ENCODE results near the gene MAP4K3. TPM values are rescaled to one million over a fixed set of nuclear protein-coding genes. Genes with fewer than 3 reads are reported as not detected.

The MAP4K3 gene
- total and polyA plus RNA-seq, 10 of the 15 experiments (the other 5 are each of a cell fraction or from before 2014, with no cell fraction given) = 0.04 to 0.95 (median 0.21) TPM; not detected in 1

DNA sequence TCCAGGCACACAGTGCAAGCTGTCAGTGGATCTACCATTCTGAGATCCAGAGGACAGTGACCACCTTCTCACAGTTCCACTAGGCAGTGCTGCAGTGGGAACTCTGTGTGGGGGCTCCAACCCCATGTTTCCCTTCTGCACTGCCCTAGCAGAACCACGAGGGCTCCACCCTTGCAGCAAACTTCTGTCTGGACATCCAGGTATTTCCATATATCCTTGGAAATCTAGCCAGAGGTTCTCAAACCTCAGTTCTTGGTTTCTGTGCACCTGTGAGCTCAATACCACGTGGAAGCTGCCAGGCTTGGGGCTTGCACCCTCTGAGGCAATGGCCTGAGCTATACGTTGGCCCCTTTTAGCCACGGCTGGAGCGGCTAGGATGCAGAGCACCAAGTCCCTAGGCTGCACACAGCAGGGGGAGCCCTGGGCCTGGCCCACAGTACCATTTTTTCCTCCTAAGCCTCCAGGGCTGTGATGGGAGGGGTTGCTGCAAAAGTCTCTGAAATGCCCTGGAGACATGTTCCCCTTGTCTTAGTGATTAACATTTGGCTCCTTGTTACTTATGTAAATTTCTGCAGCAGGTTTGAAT lies 77.5 kb downstream of the MAP4K3 start:
- Histone ChIP-seq H3K36me3 (ENCODE audit: control insufficient read depth in 2 of 2, insufficient read depth in 2 of 2, low read length in 1 of 2) (no peaks in the 10 kb centered on the region), H3K4me2 (ENCODE audit: control insufficient read depth, insufficient read depth) (no peak overlapping the region), H3K27me3 (replicated peaks in 1 of 2; ENCODE audit: control insufficient read depth in 2 of 2, insufficient read depth in 2 of 2, low read length in 1 of 2) (no peaks in the 10 kb centered on the region), H4K20me1 (ENCODE audit: control insufficient read depth, insufficient read depth) (no peaks in the 10 kb centered on the region), H3K4me3 (no peak overlapping the region), H3K9me3 (replicated peaks; ENCODE audit: control insufficient read depth, insufficient read depth, low read length) (peaks cover 13% of the 10 kb centered on the region), H2AFZ (ENCODE audit: control insufficient read depth, low read depth, low read length) (no peak overlapping the region), H3K9ac (ENCODE audit: control insufficient read depth, insufficient read depth, low read length) (no peak overlapping the region), H3K4me1 (ENCODE audit: control insufficient read depth, insufficient read depth, low read length) (no peaks in the 10 kb centered on the region), H3K79me2 (ENCODE audit: control insufficient read depth, insufficient read depth, low read length) (no peaks in the 10 kb centered on the region), H3K27ac (ENCODE audit: control insufficient read depth, insufficient read depth) (no peak overlapping the region)
- ChIA-PET RAD21 (ENCODE audit: unreplicated experiment) (interaction anchor here (0.6 kb wide), 1 partner anchor 23 kb away, joined by 4 read pairs; no protein-coding TSS in a partner anchor), CTCF (no interaction called here), POLR2A (no interaction called here), SMC1A (ENCODE audit: uncharacterized antibody, unreplicated experiment) (no interaction called here)
- no peak for ATAC-seq
- no peak for TF ChIP-seq ZSCAN29 (IDR thresholded peaks at IDR 0.05)
- peak; percentile 94; the same call in 1 of the 2 replicates for TF ChIP-seq CBX5 (IDR thresholded peaks at IDR 0.05; ENCODE audit: low read depth)
- BruUV-seq (replicated peaks) = no TSS peak
- WGBS (ENCODE audit: insufficient coverage, insufficient replicate concordance, low lambda C conversion rate, missing lambda C conversion rate) = 42% methylated on average over 5 of the region's 5 CpGs
- intact Hi-C loops (cut with micrococcal nuclease; ENCODE audit: unreplicated experiment) = no loop called here
- no peak for DNase-seq (ENCODE audit: low read depth, low spot score)
- in situ Hi-C loops (cut with MboI) = no loop called here
- FAIRE-seq = no peak

DNA sequence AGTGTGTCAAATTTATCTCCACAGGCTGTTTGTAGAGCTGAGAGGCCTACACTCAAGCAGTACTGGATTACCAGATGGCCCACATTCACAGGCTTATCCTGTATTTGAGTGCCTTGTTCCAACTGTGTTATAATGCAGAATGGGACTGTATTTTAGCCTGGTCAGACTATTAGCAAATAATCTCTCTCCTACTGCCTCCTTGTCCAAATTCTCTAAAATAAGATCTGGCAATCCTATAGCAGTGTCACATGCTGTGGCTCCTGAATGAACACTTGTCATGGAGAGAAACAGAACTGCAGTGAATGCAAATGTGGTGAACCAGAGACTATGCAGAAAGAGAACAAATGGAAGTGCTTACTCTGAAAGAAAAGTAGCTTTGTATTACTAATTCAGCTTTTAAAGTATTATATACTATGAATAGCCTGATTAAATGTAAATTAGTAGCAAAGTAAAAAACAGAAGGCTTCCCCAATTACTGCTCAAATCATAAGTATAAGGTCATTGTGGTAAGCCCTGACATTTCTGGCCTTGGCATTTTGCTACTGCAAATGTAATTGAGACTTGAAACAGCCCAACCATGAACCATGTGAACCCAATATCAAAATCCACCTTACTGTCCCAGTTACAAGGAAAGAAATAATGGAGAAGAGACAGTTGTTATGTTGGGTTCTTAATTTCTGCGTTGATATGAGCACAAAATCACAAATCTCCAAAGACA lies 80.0 kb downstream of the MAP4K3 start:
- RAD21 ChIA-PET (ENCODE audit: unreplicated experiment) = no interaction called here
- WGBS (ENCODE audit: insufficient coverage, insufficient replicate concordance, low lambda C conversion rate, missing lambda C conversion rate) = 55% methylated on average over 1 of the region's 1 CpG
- intact Hi-C loops (cut with micrococcal nuclease; ENCODE audit: unreplicated experiment) = no loop called here
- Histone ChIP-seq H3K4me1 (ENCODE audit: control insufficient read depth, insufficient read depth, low read length) (no peaks in the 10 kb centered on the region), H3K9me3 (replicated peaks; ENCODE audit: control insufficient read depth, insufficient read depth, low read length) (peaks cover 13% of the 10 kb centered on the region), H3K4me3 (no peak overlapping the region), H3K79me2 (ENCODE audit: control insufficient read depth, insufficient read depth, low read length) (no peaks in the 10 kb centered on the region), H3K36me3 (ENCODE audit: control insufficient read depth in 2 of 2, insufficient read depth in 2 of 2, low read length in 1 of 2) (no peaks in the 10 kb centered on the region), H3K27me3 (replicated peaks in 1 of 2; ENCODE audit: control insufficient read depth in 2 of 2, insufficient read depth in 2 of 2, low read length in 1 of 2) (no peaks in the 10 kb centered on the region), H3K4me2 (ENCODE audit: control insufficient read depth, insufficient read depth) (no peak overlapping the region), H3K9ac (ENCODE audit: control insufficient read depth, insufficient read depth, low read length) (no peak overlapping the region), H4K20me1 (ENCODE audit: control insufficient read depth, insufficient read depth) (no peaks in the 10 kb centered on the region), H2AFZ (ENCODE audit: control insufficient read depth, low read depth, low read length) (no peak overlapping the region), H3K27ac (ENCODE audit: control insufficient read depth, insufficient read depth) (no peak overlapping the region)
- FAIRE-seq (no peak), ATAC-seq (no peak), DNase-seq (ENCODE audit: low read depth, low spot score) (no peak)
- CTCF ChIA-PET = no interaction called here
- POLR2A ChIA-PET = no interaction called here
- SMC1A ChIA-PET (ENCODE audit: uncharacterized antibody, unreplicated experiment) = no interaction called here
- in situ Hi-C loops (cut with MboI) = no loop called here
- BruUV-seq (replicated peaks) = no TSS peak
- no peak for TF ChIP-seq JUND (IDR thresholded peaks at IDR 0.05; ENCODE audit: low read depth, low read length)
- no peak for TF ChIP-seq NR2C2 (IDR thresholded peaks at IDR 0.05; ENCODE audit: borderline replicate concordance, control insufficient read depth, insufficient read length, low read depth)
- no peak for TF ChIP-seq SREBF1 (IDR thresholded peaks at IDR 0.05; ENCODE audit: low read length)
- no peak for TF ChIP-seq SIX5 (IDR thresholded peaks at IDR 0.05; ENCODE audit: low read depth, low read length, severe bottlenecking)
- TF ChIP-seq, protein P1, sequence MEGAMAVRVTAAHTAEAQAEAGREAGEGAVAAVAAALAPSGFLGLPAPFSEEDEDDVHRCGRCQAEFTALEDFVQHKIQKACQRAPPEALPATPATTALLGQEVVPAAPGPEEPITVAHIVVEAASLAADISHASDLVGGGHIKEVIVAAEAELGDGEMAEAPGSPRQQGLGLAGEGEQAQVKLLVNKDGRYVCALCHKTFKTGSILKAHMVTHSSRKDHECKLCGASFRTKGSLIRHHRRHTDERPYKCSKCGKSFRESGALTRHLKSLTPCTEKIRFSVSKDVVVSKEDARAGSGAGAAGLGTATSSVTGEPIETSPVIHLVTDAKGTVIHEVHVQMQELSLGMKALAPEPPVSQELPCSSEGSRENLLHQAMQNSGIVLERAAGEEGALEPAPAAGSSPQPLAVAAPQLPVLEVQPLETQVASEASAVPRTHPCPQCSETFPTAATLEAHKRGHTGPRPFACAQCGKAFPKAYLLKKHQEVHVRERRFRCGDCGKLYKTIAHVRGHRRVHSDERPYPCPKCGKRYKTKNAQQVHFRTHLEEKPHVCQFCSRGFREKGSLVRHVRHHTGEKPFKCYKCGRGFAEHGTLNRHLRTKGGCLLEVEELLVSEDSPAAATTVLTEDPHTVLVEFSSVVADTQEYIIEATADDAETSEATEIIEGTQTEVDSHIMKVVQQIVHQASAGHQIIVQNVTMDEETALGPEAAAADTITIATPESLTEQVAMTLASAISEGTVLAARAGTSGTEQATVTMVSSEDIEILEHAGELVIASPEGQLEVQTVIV (IDR thresholded peaks at IDR 0.05; ENCODE audit: borderline replicate concordance, partially characterized antibody) = no peak
- TF ChIP-seq, protein P2, sequence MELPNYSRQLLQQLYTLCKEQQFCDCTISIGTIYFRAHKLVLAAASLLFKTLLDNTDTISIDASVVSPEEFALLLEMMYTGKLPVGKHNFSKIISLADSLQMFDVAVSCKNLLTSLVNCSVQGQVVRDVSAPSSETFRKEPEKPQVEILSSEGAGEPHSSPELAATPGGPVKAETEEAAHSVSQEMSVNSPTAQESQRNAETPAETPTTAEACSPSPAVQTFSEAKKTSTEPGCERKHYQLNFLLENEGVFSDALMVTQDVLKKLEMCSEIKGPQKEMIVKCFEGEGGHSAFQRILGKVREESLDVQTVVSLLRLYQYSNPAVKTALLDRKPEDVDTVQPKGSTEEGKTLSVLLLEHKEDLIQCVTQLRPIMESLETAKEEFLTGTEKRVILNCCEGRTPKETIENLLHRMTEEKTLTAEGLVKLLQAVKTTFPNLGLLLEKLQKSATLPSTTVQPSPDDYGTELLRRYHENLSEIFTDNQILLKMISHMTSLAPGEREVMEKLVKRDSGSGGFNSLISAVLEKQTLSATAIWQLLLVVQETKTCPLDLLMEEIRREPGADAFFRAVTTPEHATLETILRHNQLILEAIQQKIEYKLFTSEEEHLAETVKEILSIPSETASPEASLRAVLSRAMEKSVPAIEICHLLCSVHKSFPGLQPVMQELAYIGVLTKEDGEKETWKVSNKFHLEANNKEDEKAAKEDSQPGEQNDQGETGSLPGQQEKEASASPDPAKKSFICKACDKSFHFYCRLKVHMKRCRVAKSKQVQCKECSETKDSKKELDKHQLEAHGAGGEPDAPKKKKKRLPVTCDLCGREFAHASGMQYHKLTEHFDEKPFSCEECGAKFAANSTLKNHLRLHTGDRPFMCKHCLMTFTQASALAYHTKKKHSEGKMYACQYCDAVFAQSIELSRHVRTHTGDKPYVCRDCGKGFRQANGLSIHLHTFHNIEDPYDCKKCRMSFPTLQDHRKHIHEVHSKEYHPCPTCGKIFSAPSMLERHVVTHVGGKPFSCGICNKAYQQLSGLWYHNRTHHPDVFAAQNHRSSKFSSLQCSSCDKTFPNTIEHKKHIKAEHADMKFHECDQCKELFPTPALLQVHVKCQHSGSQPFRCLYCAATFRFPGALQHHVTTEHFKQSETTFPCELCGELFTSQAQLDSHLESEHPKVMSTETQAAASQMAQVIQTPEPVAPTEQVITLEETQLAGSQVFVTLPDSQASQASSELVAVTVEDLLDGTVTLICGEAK (IDR thresholded peaks at IDR 0.05; ENCODE audit: borderline replicate concordance) = no peak
